ENCODE measurements around the gene YBEY.

YBEY gene

DNA sequence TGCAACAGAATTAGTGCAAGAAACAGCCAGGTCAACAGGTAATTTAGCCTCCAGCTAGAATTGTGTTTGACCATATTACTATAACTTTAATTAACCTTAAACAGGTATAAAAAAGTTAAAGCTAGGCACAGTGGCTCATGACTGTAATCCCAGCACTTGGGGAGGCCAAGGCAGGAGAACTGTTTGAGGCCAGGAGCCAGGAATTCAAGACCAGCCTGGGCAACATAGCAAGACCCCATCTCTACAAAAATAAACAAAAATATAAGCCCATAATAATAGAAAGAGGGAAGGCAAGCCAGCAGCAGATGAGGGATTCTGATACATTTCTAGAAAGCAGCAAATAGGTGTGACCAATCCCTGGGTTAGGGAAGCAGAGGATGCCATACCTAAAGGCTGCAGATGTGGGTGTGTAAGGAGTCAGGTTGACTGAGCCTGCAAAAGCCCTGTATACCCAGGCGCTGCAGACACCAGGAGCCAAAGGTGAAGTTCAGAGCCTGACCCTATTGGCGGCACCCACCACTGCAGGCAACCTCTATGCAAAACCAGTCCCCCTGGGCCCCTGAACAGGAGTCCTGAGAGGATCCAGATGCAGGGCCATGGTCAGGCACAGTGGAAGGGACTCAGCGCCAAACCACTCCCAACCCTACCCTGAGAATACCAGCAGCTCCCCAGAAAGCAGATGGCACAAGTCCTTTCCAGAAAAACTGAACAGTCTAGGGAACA is 38.3 kb upstream of the YBEY start:
- TF ChIP-seq Cebpa-rat (IDR thresholded peaks at IDR 0.05), result no peak
- Histone ChIP-seq H3K9ac (no peak overlapping the region), H3K36me3 (peaks cover 100% of the 10 kb centered on the region), H3K4me1 (peaks cover 31% of the 10 kb centered on the region), H3K27me3 (no peaks in the 10 kb centered on the region), H3K27ac (no peak overlapping the region), H3K9me3 (no peaks in the 10 kb centered on the region), H3K4me2 (no peak overlapping the region), H4K20me1 (peaks cover 32% of the 10 kb centered on the region; the same call in 1 of the 2 replicates), H3K4me3 (no peak overlapping the region)

DNA sequence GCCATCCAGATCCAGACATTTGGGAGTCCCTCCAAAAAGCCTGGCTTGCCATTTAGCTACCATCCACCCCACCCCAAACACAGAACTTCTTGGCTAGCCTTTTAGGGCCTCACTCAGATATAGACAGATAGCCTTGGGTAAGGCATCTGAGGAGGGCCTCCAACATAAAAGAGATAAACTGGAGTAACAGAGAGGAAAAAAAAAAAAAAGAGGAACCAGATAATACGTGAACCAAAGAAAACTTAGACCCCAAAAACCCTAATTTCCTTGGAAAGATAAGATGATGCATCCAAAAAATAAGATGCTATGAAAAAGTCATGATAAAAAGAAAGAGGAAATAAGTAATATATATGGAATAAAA is 37.7 kb upstream of the YBEY start:
- H3K9ac ChIP-seq, result no peak overlapping the region
- H3K27ac ChIP-seq, result no peak overlapping the region
- no peak overlapping the region for H3K4me2 ChIP-seq
- no peaks in the 10 kb centered on the region for H3K9me3 ChIP-seq
- H4K20me1 ChIP-seq, result peaks cover 32% of the 10 kb centered on the region; the same call in 1 of the 2 replicates
- H3K36me3 ChIP-seq, result peaks cover 99% of the 10 kb centered on the region
- no peaks in the 10 kb centered on the region for H3K27me3 ChIP-seq
- peaks cover 32% of the 10 kb centered on the region for H3K4me1 ChIP-seq
- no peak for TF ChIP-seq Cebpa-rat (IDR thresholded peaks at IDR 0.05)
- no peak overlapping the region for H3K4me3 ChIP-seq

DNA sequence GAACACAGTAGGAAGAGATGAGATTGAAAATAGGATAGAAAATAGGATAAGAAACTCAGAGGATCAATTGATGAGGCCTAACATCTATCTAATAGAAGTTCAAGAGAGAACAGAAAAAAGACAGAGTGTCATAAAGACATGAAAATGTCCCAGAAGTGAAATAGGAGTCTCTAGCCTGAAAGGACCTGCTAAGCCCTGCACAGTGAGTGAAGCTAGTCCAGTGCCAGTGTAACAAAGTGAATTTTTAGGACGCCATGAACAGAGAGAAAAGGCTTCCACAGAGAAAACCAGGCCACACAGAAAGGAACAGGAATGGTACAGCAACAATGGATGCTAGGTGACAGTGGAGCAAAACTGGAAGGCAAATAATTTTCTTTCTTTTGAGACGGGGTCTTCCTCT is 37.3 kb upstream of the YBEY start:
- no peaks in the 10 kb centered on the region for H3K27me3 ChIP-seq
- H4K20me1 ChIP-seq, result peaks cover 31% of the 10 kb centered on the region; the same call in 1 of the 2 replicates
- no peak overlapping the region for H3K9ac ChIP-seq
- peaks cover 33% of the 10 kb centered on the region for H3K4me1 ChIP-seq
- H3K27ac ChIP-seq, result no peak overlapping the region
- no peaks in the 10 kb centered on the region for H3K9me3 ChIP-seq
- peaks cover 98% of the 10 kb centered on the region for H3K36me3 ChIP-seq
- TF ChIP-seq Cebpa-rat (IDR thresholded peaks at IDR 0.05), result no peak
- H3K4me3 ChIP-seq, result no peak overlapping the region
- H3K4me2 ChIP-seq, result no peak overlapping the region

DNA sequence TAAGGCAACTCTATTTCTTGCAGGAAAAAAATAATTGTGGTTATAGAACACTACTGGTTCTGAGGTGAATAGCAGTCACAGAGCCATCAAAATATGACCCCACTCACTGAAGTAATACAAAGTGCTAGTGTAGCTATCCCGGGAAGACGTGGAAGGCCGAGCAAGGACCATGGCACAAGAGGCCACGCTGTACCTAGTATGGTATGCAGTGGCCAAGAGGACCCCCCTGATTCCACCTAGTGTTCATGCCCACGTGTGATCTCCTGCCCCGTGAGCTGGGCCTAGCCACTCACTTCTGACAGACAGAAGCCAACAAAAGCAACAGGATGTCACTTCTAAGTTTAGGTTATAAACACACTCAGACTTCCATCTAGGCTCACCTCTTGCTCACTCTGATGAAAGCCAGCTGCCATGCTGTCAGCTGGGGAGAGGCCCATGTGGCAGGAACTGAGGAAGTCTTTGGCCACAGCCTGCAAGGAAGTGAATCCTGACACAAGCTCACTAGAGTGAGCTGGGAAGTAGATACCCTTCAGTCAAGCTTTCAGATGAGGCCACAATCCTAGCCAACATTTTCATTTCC is 35.9 kb upstream of the YBEY start:
- Histone ChIP-seq H3K9me3 (no peaks in the 10 kb centered on the region), H3K27ac (no peak overlapping the region), H3K4me2 (0 out of 2 replicates have a peak overlapping the region, but pooled peaks have one; percentile 2), H3K4me3 (no peak overlapping the region), H3K9ac (no peak overlapping the region), H4K20me1 (peaks cover 31% of the 10 kb centered on the region), H3K27me3 (no peaks in the 10 kb centered on the region), H3K36me3 (peaks cover 94% of the 10 kb centered on the region), H3K4me1 (peaks cover 47% of the 10 kb centered on the region)
- TF ChIP-seq Cebpa-rat (IDR thresholded peaks at IDR 0.05), result no peak

DNA sequence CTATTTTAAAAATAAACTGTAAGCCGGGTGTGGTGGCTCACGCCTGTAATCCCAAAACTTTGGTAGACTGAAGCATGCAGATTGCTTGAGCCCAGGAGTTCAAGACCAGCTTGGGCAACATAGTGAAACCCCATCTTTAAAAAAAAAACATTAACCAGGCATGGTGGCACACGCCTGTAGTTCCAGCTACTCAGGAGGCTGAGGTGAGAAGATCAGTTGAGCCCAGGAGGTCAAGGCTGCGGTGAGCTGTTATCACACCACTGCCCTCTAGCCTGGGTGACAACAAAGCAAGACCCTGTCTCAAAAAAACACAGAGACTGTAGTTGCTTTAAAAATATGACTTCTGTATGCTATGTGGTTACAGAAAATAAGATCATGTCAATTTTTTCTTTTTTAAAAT is 33.3 kb upstream of the YBEY start:
- no peaks in the 10 kb centered on the region for H3K9me3 ChIP-seq
- H4K20me1 ChIP-seq, result peaks cover 41% of the 10 kb centered on the region
- H3K4me2 ChIP-seq, result peak overlapping the region; percentile 80; the same call in 1 of the 2 replicates
- H3K27me3 ChIP-seq, result no peaks in the 10 kb centered on the region
- H3K36me3 ChIP-seq, result peaks cover 94% of the 10 kb centered on the region
- TF ChIP-seq Cebpa-rat (IDR thresholded peaks at IDR 0.05), result no peak
- H3K27ac ChIP-seq, result no peak overlapping the region
- H3K9ac ChIP-seq, result no peak overlapping the region
- peaks cover 49% of the 10 kb centered on the region for H3K4me1 ChIP-seq
- H3K4me3 ChIP-seq, result no peak overlapping the region

DNA sequence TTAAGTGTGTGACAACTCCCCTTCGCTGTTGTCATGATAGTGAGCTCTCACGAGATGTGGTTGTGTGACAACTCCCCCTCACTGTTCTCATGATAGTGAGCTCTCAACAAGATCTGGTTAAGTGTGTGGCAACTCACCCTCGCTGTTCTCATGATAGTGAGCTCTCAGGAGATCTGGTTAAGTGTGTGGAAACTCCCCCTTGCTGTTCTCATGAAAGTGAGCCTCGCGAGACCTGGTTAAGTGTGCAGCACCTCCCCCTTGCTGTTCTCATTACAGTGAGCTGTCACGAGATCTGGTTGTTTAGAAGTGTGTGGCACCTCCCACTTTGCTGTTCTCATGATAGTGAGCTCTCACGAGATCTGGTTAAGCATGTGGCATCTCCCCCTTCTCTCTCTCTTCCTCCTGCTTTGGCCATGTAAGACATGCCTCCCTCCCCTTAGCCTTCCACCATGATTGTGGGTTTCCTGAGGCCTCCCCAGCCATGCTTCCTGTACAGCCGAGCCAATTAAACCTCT is 32.5 kb upstream of the YBEY start:
- Histone ChIP-seq H3K4me3 (peak overlapping the region; percentile 11; the same call in 1 of the 2 replicates), H3K9me3 (no peaks in the 10 kb centered on the region), H3K4me2 (peak overlapping the region; percentile 80), H3K9ac (peak overlapping the region; percentile 54), H4K20me1 (peaks cover 36% of the 10 kb centered on the region), H3K27ac (peak overlapping the region; percentile 73), H3K36me3 (peaks cover 94% of the 10 kb centered on the region), H3K4me1 (peaks cover 49% of the 10 kb centered on the region), H3K27me3 (no peaks in the 10 kb centered on the region)
- no peak for TF ChIP-seq Cebpa-rat (IDR thresholded peaks at IDR 0.05)

DNA sequence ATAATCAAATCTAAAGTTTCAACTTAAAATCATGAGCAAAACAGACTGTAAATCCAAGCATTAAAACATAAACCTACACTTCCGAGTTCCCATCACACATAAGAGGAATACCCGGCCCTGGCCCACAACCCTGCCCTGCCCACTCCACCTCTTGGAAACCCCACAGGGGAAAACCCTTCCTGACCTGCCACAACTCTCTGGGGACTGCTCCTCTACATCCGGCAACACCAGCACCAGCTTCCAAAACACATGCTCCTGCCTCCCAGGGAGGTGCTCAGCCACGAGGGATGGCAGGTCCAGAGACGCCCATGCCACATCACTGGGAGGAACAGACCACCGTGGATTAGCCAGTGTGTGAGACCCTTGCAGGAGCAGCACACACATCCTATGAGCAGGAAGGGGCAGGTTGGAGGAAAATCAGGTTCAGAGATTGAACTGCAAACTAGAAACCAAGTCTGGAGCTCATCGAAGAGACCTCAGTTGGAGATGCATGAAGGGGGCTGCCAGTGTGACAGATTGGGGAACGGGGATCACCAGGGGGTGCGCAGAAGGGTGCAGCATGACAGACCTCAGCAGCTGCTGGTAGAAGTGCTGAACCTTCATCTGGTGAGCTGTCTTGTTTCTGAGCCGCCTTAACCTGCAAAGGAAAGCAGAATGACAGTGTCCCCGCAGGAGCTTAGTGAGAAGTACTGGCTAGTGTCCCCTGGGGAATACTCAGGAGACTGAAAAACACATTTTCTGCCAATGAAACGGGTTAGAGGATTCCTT is 31.8 kb upstream of the YBEY start:
- H4K20me1 ChIP-seq, result peaks cover 32% of the 10 kb centered on the region
- H3K27me3 ChIP-seq, result no peaks in the 10 kb centered on the region
- H3K27ac ChIP-seq, result peak overlapping the region; percentile 73
- H3K4me3 ChIP-seq, result peak overlapping the region; percentile 11; the same call in 1 of the 2 replicates
- H3K9me3 ChIP-seq, result no peaks in the 10 kb centered on the region
- TF ChIP-seq Cebpa-rat (IDR thresholded peaks at IDR 0.05), result no peak
- H3K4me2 ChIP-seq, result peak overlapping the region; percentile 80
- H3K9ac ChIP-seq, result peak overlapping the region; percentile 54
- H3K36me3 ChIP-seq, result peaks cover 94% of the 10 kb centered on the region
- H3K4me1 ChIP-seq, result peaks cover 49% of the 10 kb centered on the region

DNA sequence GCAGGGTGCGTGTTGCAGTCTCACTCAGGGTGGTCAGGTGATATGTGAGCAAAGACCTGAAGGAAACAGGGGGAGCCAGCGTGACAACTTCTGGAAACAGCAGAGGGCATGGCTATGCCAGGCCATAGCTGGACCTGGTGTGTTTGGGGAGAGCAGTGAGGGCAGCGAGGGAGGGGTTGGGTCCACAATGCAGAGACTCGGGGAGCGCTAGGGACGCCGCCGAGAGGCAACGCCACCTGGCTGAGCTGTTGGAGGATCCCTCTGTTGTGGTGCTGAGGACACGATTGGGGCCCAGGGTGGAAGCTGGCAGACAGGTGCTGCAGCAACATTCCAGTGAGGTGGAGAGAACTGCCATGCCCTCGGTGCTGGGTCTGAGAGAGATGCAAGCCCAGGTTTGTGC is 31.0 kb upstream of the YBEY start:
- no peak for TF ChIP-seq Cebpa-rat (IDR thresholded peaks at IDR 0.05)
- peaks cover 28% of the 10 kb centered on the region for H4K20me1 ChIP-seq
- H3K27ac ChIP-seq, result no peak overlapping the region; the same call in 1 of the 2 replicates
- H3K36me3 ChIP-seq, result peaks cover 94% of the 10 kb centered on the region
- no peak overlapping the region for H3K9ac ChIP-seq
- peak overlapping the region; percentile 80 for H3K4me2 ChIP-seq
- H3K4me3 ChIP-seq, result no peak overlapping the region
- H3K9me3 ChIP-seq, result no peaks in the 10 kb centered on the region
- H3K4me1 ChIP-seq, result peaks cover 47% of the 10 kb centered on the region
- no peaks in the 10 kb centered on the region for H3K27me3 ChIP-seq

DNA sequence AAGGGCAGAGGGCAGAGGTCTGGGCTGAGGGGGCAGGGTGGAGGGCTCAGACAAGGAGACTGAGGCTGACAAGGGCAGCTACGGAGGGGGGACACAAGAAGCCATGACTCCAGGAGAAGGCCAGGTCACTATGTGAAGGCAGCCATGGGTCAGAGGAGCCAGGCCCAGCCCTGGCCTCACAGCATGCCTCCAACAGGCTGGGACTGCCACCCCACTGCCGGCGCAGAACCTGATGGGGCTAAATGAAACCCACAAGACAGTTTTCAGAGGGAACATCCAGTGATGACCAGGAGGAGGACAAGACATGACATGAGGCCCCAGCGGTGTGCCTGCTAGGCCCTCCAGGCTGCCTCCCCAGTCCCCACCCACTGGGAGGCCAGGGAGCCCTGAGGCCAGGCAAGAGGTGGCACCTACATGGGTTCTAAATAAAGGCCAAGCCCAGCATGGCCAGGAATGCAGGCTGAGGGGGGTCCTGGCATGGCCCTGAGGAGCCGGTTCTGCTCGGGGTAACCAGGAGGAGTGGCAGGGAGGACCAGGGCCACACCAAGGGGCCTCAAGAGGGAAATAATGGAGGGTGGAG is 30.3 kb upstream of the YBEY start:
- Histone ChIP-seq H3K9me3 (no peaks in the 10 kb centered on the region), H4K20me1 (peaks cover 32% of the 10 kb centered on the region), H3K36me3 (peaks cover 94% of the 10 kb centered on the region), H3K27me3 (no peaks in the 10 kb centered on the region), H3K4me1 (peaks cover 42% of the 10 kb centered on the region), H3K27ac (no peak overlapping the region), H3K9ac (no peak overlapping the region), H3K4me3 (no peak overlapping the region), H3K4me2 (no peak overlapping the region)
- TF ChIP-seq Cebpa-rat (IDR thresholded peaks at IDR 0.05), result no peak

All from BLaER1 (cell line).